Urinary bladder (tissue), 2 donors: ENCODE results near the gene RAB39B. TPM values are rescaled to one million over a fixed set of nuclear protein-coding genes. Genes with fewer than 3 reads are reported as not detected.

Experiments used
- polyA plus RNA-seq: library from polyadenylated mRNA; stranded (reverse); fragments of 200-250 nt; gene quantifications from one replicate; pipeline ENCODE4 v1.2.3, GENCODE V29; 2013
- small RNA-seq: library from RNA; depleted of rRNA; stranded (forward); fragments of <200 nt; gene quantifications from one replicate; pipeline ENCODE3, GENCODE V24; 2014
- total RNA-seq: library from RNA; depleted of rRNA; stranded (reverse); fragments of >200 nt; gene quantifications from one replicate; pipeline ENCODE4 v1.2.3, GENCODE V29; 2014
- donor health status: healthy.

The RAB39B gene
- total and polyA plus RNA-seq, 2 donors: 0.29 to 1.4 TPM

Small RNA genes lying within 50 kb of the gene (small RNA-seq; reads per million reads assigned to genes)
- gene AC234781.4: not detected

Other genes with a start within 250 kb of the RAB39B start
- gene F8, start 241.8 kb downstream of the RAB39B start, total RNA-seq: 10.1 TPM
- 14.7 TPM for gene F8, start 241.8 kb downstream of the RAB39B start, polyA plus RNA-seq
- gene FUNDC2, start 237.6 kb downstream of the RAB39B start, total RNA-seq: 56.6 TPM
- gene FUNDC2, start 237.6 kb downstream of the RAB39B start, polyA plus RNA-seq: 162 TPM
- 11.8 TPM for gene CMC4, start 193.4 kb downstream of the RAB39B start, total RNA-seq
- 20.1 TPM for gene CMC4, start 193.4 kb downstream of the RAB39B start, polyA plus RNA-seq
- 11.7 TPM for gene MTCP1, start 193.4 kb downstream of the RAB39B start, total RNA-seq
- 7.3 TPM for gene MTCP1, start 193.4 kb downstream of the RAB39B start, polyA plus RNA-seq
- gene BRCC3, start 193.0 kb downstream of the RAB39B start, total RNA-seq: 16.3 TPM
- gene BRCC3, start 193.0 kb downstream of the RAB39B start, polyA plus RNA-seq: 12.1 TPM
- gene VBP1, start 48.0 kb downstream of the RAB39B start, total RNA-seq: 91.9 TPM
- gene VBP1, start 48.0 kb downstream of the RAB39B start, polyA plus RNA-seq: 34.9 TPM
- gene CLIC2, start 70.1 kb upstream of the RAB39B start, total RNA-seq: 13.6 TPM
- gene CLIC2, start 70.1 kb upstream of the RAB39B start, polyA plus RNA-seq: 14.4 TPM
- gene F8A2, start 117.6 kb upstream of the RAB39B start, total RNA-seq: not detected
- gene F8A2, start 117.6 kb upstream of the RAB39B start, polyA plus RNA-seq: not detected
- 1.6 TPM for gene F8A3, start 194.1 kb upstream of the RAB39B start, total RNA-seq
- gene F8A3, start 194.1 kb upstream of the RAB39B start, polyA plus RNA-seq: 6.4 TPM